ENCODE data around the gene PCDHGA1.
A peak's percentile ranks its signal among the peaks of the same experiment; 100 is the strongest.
"Not testable (repeated sequence)": the region's sequence is repeated elsewhere in the genome, so short reads cannot be mapped to it uniquely, and the experiment has no call there.

Gene PCDHGA1

GRCh38 chr5:141420855-141421488 lies 90.7 kb downstream of the PCDHGA1 start, which contains the start of gene PCDHGA11:
Gene PCDHGA11, plus strand, starts transcription at chr5:141421051. Its CDS starts 177 bp downstream, at chr5:141421228.
- H3K4me3 ChIP-seq (ENCODE audit: control insufficient read depth, low read depth, low read length): peak within 1 kb of the TSS; percentile 59
- DNase-seq (ENCODE audit: low read depth): peak; percentile 80
- peak; percentile 75 for TF ChIP-seq CTCF (conservative IDR thresholded peaks at IDR 0.05; ENCODE audit: control insufficient read depth, insufficient read depth, low read depth, low read length)

- DNase-seq (ENCODE audit: low read depth): no peak
- TF ChIP-seq CTCF (conservative IDR thresholded peaks at IDR 0.05; ENCODE audit: control insufficient read depth, insufficient read depth, low read depth, low read length): no peak
- H3K4me3 ChIP-seq (ENCODE audit: control insufficient read depth, low read depth, low read length): peak overlapping the region; percentile 59
These were observed 91.2 kb downstream of the PCDHGA1 start for GRCh38 chr5:141421489-141421855.

- TF ChIP-seq CTCF (conservative IDR thresholded peaks at IDR 0.05; ENCODE audit: control insufficient read depth, insufficient read depth, low read depth, low read length): no peak
- DNase-seq (ENCODE audit: low read depth): no peak
- no peak overlapping the region for H3K4me3 ChIP-seq (ENCODE audit: control insufficient read depth, low read depth, low read length)
These were observed 92.5 kb downstream of the PCDHGA1 start for GRCh38 chr5:141422742-141423291.

GRCh38 chr5:141427783-141428426 lies 97.6 kb downstream of the PCDHGA1 start:
- no peak for DNase-seq (ENCODE audit: low read depth)
- no peak overlapping the region for H3K4me3 ChIP-seq (ENCODE audit: control insufficient read depth, low read depth, low read length)
- no peak for TF ChIP-seq CTCF (conservative IDR thresholded peaks at IDR 0.05; ENCODE audit: control insufficient read depth, insufficient read depth, low read depth, low read length)

GRCh38 chr5:141430332-141431113 lies 100.2 kb downstream of the PCDHGA1 start, which contains the start of gene PCDHGA12:
Gene PCDHGA12, plus strand, starts transcription at chr5:141430507. Its CDS starts 253 bp downstream, at chr5:141430760.
- peak; percentile 81 for TF ChIP-seq CTCF (conservative IDR thresholded peaks at IDR 0.05; ENCODE audit: control insufficient read depth, insufficient read depth, low read depth, low read length)
- peak within 1 kb of the TSS; percentile 57 for H3K4me3 ChIP-seq (ENCODE audit: control insufficient read depth, low read depth, low read length)
- DNase-seq (ENCODE audit: low read depth): peak; percentile 96

GRCh38 chr5:141431286-141431685 lies 101.0 kb downstream of the PCDHGA1 start:
- TF ChIP-seq CTCF (conservative IDR thresholded peaks at IDR 0.05; ENCODE audit: control insufficient read depth, insufficient read depth, low read depth, low read length): no peak
- peak; percentile 52 for DNase-seq (ENCODE audit: low read depth)
- H3K4me3 ChIP-seq (ENCODE audit: control insufficient read depth, low read depth, low read length): peak overlapping the region; percentile 57

- DNase-seq (ENCODE audit: low read depth); H3K4me3 ChIP-seq (ENCODE audit: control insufficient read depth, low read depth, low read length): not testable (repeated sequence)
These were observed 102.0 kb downstream of the PCDHGA1 start for GRCh38 chr5:141432308-141432707.

GRCh38 chr5:141432726-141433125 lies 102.4 kb downstream of the PCDHGA1 start:
- not testable (repeated sequence) for H3K4me3 ChIP-seq (ENCODE audit: control insufficient read depth, low read depth, low read length); DNase-seq (ENCODE audit: low read depth)

All from fibroblast of mammary gland (primary cell).